Subcutaneous adipose tissue (tissue), 4 donors: Measurements from ENCODE around the gene POLR2F. TPM values are rescaled to one million over a fixed set of nuclear protein-coding genes. Genes with fewer than 3 reads are reported as not detected.

Source experiments
- CTCF ChIP-seq: fragments of 450-650 bp; IDR thresholded peaks from one replicate; pipeline ENCODE4 v1.5.1; 2016; ENCODE audit warnings: low read depth, mild to moderate bottlenecking, control low read depth, antibody characterized with exemption, moderate library complexity
- total RNA-seq, 4 donors: library from RNA; depleted of rRNA; stranded (reverse); fragments of >200 nt; gene quantifications; one replicate each; pipeline ENCODE4 v1.1.0, GENCODE V29; 2016

POLR2F gene
- total RNA-seq, 4 donors from 2014 or later = 49.3 to 93.9 (median 67.8) TPM

- TF ChIP-seq CTCF = no peak
These were observed 36.8 kb downstream of the POLR2F start for GRCh38 chr22:37990301-37990700.

GRCh38 chr22:37990862-37991261 is 37.4 kb downstream of the POLR2F start:
- TF ChIP-seq CTCF = no peak

- TF ChIP-seq CTCF = no peak
These were observed 38.4 kb downstream of the POLR2F start for GRCh38 chr22:37991731-37992442.

GRCh38 chr22:37994049-37994448 is 40.5 kb downstream of the POLR2F start:
- TF ChIP-seq CTCF = no peak

- no peak for TF ChIP-seq CTCF
These were observed 41.5 kb downstream of the POLR2F start for GRCh38 chr22:37994982-37995381.

GRCh38 chr22:37995460-37995859 is 42.0 kb downstream of the POLR2F start:
- no peak for TF ChIP-seq CTCF

GRCh38 chr22:37996079-37996478 is 42.6 kb downstream of the POLR2F start:
- TF ChIP-seq CTCF = no peak
